CD4-positive, alpha-beta T cell treated with Interleukin-10 for 1 hour (primary cell): ENCODE data around the gene ASB13.
A peak's percentile ranks its signal among the peaks of the same experiment; 100 is the strongest.
"Not testable (repeated sequence)": the region's sequence is repeated elsewhere in the genome, so short reads cannot be mapped to it uniquely, and the experiment has no call there.

Experiments
- DNase-seq: peaks from one replicate; pipeline ENCODE4 v3.0.0-alpha.2; 2020

Gene ASB13

DNA sequence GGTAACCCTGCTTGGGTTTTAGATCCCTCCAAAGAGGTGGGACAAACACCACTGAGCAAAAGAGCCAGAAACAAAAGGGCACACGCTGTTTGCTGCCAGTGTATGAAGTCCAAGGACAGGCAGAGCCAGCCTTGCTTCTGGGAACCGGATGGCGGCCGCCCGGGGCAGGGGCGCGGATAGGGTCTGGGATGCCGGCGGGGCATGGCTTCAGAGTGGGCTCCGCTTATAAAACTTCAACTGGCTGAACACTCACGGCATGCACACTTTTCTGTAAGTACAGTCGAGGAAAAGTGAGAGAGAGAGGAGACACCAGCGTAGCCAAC lies 62.6 kb downstream of the ASB13 start:
- no peak for DNase-seq

DNA sequence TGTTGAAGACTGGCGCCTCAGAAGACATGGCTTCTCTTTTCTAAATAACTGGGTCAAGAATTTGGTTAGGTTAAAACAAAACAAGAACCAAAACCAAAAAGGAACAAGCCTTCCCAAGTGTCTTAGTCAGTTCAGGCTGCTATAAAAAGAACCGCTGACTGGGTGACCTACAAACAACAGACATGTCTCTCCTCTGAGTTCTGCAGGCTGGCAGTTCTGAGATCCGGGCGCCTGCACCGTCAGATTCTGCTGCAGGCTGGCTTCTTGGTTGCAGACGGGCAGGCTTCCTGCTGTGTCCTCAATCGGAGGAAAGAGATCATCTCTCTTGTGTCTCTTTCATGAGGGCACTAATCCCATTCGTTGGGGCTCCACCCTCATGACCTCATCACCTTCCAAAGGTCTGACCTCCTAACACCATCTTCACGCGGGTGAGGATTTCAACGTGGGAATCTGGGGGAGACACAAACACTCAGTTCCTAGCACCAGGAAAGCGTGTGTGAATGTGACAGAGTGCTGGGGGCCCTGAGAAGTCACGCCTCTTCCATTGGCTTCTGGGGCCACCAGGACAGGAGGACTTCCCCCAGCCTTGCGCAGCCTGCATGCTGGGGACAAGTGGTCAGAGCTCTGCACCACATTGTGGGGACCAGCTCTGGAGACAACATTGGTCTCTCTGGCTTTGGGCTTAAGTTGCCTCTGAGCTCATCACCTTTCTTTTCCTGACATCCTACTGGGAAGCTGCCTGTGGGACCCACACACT lies 63.1 kb downstream of the ASB13 start:
- DNase-seq, result no peak

DNA sequence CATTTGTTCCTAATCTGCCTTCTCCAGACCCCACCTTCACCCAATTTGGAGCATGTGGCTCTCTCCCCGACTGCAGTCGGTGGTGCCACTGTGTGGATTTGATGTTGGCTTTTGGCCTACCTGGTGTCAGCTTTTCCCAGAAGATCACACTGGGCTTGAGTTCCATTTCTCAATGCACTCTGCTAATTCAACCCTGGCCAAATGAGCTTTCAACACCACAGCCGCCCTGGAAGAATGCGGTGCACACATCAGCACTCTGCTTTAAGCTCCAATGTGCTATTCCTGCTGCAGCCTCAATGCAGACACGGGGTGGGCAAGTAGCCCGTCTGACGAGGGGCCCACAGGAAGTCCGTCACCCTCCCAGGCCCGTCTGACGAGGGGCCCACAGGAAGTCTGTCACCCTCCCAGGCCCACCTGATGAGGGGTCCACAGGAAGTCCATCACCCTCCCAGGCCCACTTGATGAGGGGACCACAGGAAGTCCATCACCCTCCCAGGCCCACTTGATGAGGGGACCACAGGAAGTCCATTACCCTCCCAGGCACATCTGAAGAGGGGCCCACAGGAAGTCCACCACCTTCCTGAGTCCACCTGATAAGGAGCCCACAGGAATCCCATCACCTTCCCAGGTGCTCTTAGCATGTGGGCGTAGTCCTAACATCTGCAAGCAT lies 64.4 kb downstream of the ASB13 start:
- DNase-seq, result no peak

DNA sequence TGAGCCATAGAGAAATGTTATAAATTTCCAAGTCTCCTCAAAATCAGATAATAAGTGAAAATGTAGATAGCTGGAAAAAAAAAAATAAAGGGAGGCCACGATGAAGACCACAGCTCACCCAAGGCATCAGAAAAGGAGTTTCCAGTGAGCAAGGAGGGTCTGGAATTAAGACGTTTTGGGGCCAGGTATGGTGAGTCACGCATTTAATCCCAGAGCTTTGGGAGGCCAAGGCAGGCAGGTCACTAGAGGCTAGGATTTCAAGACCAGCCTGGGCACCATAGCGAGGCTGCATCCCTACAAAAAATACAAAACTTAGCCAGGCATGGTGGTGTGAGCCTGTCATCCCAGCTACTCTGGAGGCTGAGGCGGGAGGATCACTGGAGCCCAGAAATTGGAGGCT lies 65.5 kb downstream of the ASB13 start:
- no peak for DNase-seq

DNA sequence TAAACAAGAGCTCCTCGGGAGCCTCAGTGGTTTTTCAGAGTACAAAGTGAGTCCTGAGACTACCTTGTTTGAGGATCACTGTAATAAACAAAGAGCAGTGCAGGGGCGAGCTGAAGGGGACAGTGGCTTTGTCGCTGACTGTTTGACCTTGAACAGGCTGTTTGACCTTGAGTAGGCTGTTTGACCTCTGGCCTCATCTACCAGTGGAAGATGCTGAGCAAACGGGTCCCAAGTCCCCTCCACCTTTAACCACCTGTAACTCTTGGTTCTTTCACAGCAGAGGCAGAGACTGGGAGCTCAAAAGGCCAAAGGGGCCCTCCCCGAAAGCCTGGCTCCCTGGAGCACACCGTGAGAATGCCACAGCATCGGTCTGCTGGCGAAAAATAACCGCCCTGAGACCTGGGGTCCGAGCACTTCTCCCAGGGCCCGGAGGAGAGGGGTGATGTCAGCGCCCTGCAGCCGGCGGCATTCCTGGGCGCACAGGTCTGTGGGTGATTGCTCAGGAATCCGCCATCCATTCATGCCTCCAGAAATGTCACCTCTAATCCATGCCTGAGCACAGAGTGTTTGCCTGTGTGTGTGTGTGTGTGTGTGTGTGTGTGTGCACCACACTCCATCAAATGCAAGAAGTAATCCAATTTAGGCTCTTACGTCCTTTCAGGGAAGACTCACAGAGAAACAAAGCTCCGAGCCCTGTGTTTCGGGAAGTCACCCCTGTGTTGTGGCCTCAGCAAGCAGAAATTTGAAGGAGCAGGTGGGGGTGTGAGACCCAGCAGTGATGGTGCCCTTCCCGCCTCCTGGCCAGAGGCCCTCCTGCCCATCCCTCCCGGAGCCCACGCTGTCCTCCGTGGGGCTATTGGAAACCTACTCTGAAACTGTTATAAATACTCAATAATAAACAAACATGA lies 66.5 kb downstream of the ASB13 start:
- DNase-seq, result no peak

DNA sequence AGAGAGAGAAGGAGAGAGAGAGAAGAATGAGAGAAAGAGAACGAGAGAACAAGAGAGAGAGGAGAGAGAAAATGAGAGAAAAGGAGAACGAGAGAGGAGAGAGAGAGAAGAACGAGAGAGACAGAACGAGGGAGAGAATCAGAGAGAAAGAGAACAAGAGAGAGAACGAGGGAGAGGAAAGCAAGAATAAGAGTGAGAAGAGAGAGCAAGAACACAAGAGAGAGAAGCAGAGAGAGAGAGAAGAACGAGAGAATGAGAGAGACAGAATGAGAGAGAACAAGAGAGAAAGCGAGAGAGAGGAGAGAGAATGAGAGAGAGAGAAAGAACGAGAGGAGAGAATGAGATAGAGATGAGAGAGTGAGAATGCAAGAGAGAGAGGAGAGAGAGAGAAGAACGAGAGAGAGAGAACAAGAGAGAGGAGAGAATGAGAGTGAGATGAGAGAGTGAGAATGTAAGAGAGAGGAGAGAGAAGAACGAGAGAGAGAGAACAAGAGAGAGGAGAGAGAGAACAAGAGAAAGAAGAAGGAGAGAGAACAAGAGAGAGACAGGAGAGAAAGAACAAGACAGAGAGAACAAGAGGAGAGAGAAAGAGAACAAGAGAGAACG lies 68.2 kb downstream of the ASB13 start:
- DNase-seq, result no peak

DNA sequence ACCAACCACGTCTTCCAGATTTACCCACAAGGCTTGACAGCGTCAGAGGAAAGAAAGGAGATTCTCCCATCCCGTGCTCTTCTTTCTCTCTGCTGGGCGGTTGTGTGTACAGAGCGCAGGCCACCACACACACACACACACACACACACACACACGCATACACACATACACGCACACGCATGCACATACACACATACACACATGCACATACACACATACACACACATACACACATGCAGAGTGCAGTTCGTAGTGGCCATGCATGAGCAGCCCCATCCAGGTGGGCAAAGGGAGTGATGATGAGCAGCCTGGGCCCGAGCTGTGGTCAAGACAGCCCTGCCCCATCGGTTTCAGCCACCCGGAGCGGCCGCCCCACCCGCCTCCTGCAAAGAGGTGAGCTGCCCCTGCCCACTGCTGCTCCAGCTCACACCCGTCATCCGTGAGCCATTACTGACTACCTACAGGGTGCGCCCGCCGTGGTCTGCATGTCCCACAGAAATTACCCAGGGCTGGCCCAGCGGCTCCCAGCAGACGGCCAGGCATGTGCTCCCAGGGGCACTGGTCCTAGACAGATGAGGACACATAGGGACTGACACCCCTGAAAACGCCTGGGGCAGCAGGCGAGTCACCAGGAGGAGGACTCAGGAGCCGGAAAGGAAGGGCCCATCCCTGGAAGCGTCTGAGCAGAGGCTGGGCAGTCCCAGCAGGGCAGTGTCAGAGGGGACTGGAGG lies 69.6 kb downstream of the ASB13 start:
- DNase-seq, result no peak

DNA sequence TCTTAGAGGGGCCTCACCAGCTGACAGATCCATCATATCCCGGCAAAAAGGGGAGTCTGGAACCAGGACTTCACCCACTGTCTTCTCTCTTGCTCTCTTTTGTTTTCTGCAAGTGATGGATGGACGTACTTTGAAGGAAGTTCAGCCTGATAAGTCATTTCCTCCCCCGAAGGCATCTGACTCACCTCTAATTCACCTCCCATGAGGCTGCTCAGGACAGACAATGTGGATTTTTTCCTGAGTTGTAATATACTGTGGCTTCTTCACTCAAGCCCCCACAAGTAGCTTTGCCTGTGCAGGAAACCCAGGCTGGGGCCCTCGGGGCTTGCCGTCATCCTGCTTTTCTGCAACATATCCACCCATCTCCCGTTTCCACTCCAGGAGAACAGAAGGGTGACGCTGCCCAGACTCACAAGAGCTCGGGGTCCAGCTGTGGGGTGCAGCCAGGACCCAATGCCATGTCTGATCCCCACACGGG lies 70.4 kb downstream of the ASB13 start:
- no peak for DNase-seq

DNA sequence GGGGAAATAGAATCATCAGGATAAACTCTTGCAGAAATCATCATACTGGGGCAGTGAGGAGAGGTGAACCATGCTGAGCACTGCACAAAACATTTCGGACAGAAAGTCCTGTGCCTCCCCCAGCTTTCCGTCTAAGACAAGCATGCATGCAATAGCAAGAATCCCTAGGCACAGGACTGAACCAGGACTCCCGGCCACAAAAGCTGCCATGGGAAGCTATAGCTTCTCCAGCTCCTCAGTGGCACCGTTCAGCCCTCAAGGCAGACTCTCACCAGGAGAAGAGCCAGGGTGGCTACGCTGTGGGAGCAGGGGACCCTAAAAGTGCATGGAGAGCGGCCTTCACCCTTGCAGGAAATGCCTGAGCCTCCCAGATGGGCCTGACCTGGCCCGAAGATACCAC lies 70.8 kb downstream of the ASB13 start:
- DNase-seq, result no peak

DNA sequence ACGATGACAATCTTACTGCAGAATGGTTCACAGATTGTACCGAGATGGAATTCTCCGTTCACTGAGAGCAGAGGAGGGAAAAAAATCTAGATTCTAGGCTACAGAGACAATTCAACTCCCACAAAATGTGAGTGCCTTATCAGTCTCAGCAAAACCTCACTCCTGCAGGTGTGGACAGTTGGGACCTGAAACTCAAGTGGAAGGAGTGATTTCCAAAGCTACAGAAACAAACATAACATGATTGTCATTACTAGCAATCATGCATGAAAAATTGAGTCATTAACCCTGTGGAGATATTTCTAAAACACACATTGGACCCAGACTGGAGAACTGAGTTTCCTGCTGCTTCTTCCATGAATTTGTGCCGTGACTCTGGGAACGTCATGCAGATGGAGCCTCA lies 71.3 kb downstream of the ASB13 start:
- no peak for DNase-seq

DNA sequence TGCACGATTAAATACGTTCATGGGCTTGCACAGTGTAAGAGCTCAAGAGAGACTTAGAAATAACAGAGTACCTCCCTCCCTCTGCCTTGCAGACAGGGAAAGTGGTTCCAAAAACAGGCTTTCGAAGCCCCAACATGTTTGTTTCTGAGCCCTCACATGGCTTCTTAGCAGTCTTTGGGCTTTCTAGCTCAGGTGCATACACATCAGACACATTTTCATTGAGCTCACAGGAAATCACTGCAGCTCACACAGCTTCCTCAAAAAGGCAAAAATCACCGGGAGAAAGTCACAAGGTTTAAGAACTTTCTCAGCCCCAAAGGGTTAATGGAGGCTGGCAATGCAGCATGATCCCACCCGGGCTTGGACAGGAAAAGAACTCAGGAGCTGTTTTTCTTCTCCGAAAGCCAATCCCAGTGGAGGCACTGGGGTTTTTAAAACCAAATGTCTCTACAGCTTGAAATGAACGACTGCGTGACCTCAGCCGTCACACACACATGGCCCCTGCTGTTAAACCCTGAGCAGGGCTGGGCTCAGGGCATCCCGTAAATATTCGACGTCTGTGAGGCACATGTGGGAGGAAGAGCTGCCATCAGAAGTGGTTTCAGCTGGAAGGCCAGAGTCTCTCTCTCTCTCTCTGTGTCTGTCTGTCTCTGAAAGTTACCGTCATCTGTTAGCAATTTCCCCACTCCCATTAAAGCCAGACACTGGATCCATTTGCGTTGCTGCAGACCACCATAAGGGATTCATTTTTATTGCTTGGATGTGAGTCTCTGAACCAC lies 71.9 kb downstream of the ASB13 start:
- no peak for DNase-seq

DNA sequence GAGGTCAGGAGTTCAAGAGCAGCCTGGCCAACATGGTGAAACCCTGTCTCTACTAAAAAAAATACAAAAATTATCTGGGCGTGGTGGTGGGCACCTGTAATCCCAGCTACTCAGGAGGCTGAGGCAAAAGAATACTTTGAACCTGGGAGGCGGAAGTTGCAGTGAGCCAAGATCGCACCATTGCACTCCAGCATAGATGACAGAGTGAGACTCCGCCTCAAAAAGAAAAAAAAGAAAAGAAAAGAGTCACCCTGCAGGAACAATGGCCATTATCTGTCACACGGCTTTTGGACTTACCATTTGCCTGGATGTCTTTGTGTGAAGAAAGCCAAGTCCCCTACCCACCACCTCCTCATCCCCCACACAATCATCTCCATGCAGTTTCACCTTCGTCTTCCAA lies 73.0 kb downstream of the ASB13 start:
- not testable (repeated sequence) for DNase-seq

DNA sequence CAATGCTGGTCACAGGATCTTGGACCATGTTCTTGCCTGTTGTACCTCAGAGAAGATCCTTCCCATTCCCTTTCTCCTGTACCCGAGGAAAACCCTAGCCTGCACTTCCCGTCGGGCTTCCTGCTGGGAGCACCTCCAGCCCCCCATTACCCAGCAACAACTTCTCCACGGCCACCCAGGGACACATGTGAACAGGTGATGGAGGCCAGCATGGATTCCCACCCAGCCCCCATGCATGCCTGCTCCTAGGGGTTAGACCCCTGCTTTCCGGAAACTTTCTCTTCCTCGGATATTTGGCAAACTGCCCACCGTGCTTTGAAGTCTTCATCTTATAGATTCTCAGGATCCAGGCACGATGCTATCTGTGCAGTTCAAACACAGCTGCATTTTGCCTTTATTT lies 74.3 kb downstream of the ASB13 start:
- DNase-seq, result no peak

DNA sequence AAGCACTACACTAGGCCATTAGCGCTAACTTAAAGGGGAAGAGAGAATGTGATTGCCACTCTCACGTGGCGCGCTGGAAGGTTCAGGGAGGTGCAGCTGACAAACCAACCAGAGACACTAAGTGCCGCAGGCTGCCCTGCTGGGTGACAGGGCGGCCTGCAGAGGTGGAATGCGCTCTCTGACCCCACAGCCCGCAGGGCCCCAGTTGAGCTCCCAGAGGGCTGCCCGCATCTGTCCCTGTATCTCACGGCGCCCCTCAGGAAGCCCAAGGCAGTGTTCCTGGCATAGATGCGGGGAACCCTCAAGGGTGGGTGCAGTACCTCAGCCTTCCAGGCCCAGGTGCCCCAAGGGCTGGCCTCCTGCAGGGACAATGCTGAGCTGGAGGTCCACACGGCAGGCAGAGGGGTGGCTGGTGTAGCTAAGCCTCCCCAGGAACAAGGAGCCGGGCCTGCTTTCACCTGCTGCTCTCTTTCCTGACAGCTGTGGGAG lies 75.0 kb downstream of the ASB13 start:
- DNase-seq, result no peak

DNA sequence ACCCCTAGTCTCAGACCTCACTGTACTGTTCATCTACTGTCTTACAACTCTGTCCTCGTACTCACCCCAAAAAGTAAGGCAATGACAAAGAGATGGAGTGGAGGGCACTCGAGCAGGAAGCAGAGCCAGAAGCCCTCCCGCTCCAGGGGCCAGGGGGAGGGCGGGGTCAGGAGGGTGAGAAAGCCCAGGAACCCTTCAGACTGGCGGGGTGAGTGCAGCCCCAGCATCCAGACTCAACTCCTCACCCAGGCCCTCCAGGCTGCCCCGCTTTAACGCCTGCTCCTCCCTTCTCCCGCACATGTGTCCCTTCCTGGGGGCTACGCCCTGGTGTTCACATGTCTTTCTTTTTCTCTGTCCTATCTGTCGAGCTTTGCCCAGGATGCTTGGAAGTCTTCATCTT lies 75.6 kb downstream of the ASB13 start:
- no peak for DNase-seq

DNA sequence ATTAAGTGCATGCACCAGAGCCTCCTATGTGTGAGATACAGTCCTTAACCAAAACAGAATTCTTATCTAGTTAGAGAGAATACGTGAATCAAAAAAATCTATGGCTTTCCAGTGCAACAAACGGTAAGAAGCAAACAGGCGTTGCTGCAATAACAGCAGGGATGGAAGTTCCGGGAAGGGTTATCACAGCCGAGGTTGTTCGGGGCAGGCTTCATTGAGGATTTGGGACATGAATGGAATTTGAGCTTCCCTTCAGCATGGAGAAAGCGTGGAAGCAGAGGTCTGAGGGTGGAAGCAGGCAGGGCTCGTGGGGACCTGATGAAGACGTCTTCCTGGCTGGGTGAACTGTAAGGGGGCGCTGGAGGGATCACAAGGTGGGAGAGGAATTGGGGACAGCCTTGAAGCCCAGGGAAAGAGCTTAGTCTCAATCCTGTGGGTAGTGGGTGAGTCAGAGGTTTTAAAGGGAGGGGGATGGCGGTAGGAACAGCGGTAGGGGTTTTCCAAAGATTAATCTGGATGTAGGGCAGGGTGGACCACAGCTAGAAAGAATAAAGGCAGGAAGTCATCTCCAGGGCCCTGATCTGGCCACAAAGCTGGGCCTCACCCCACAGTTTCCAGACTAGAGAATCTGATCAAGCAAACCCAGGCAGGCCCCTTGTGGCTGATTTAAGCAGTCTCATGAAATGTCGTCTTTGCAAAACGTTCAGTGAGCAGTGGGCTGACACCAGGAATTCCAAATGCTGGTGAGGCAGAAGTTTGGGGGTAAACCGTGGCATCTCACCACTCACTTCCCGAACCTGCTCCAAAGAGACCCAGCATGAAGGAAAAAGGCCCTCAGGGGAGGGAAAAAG lies 76.5 kb downstream of the ASB13 start:
- DNase-seq, result peak; percentile 4

DNA sequence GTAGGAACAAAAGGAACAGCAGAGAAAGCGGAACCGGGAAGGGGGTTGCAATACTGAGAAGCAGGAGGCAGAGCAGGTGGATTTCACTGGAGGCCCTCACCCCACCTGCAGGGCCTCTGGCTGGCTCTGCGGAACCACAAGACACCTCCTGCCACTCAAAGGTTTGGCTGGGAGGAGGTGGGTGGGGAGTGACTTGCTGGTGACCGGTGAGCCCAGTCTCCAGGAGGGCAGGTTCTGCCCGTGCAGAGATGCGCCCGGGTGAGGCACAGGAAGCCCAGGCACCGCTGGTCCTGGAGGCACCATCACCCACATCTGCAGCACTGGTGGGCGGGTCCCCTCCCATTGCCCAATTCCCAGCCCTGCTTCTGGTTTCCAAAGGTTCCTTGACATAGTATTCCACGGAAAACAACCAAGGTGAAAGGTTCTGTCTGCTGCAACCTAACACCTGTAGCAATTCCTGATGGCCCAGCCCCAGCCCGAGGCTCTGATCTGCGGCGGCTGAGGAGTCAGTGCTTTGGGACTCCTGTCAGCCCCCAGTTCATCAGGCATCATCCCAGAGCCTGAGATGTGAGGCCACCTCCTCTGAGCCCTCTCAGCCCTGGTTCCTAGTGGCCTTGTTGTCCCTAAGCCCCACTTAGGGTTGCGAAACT lies 77.3 kb downstream of the ASB13 start:
- no peak for DNase-seq
